ENCODE measurements around the gene ITPR1.

ITPR1 gene

DNA sequence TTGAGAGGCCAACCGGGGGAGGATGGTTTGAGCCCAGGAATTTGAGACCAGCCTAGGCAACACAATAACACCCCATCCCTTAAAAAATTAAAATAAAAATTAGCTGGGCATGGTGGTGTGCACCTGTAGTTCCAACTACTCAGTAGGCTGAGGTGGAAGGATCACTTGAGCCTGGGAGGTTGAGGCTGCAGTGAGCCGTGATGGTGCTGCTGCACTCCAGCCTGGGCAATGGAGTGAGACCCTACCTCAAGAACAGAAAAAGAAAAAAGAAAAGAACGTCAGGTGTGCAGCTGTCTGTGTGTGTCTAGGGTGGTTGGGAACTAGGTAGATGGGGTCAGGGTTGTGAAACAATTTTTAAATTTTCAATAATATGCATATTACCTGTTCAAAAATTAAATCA, 389.9 kb downstream of the ITPR1 start:
- TF ChIP-seq, protein P1, sequence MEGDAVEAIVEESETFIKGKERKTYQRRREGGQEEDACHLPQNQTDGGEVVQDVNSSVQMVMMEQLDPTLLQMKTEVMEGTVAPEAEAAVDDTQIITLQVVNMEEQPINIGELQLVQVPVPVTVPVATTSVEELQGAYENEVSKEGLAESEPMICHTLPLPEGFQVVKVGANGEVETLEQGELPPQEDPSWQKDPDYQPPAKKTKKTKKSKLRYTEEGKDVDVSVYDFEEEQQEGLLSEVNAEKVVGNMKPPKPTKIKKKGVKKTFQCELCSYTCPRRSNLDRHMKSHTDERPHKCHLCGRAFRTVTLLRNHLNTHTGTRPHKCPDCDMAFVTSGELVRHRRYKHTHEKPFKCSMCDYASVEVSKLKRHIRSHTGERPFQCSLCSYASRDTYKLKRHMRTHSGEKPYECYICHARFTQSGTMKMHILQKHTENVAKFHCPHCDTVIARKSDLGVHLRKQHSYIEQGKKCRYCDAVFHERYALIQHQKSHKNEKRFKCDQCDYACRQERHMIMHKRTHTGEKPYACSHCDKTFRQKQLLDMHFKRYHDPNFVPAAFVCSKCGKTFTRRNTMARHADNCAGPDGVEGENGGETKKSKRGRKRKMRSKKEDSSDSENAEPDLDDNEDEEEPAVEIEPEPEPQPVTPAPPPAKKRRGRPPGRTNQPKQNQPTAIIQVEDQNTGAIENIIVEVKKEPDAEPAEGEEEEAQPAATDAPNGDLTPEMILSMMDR (IDR thresholded peaks at IDR 0.05; ENCODE audit: low read depth, low read length), result no peak
- DNase-seq (ENCODE audit: extremely low read depth, low read depth), result no peak

DNA sequence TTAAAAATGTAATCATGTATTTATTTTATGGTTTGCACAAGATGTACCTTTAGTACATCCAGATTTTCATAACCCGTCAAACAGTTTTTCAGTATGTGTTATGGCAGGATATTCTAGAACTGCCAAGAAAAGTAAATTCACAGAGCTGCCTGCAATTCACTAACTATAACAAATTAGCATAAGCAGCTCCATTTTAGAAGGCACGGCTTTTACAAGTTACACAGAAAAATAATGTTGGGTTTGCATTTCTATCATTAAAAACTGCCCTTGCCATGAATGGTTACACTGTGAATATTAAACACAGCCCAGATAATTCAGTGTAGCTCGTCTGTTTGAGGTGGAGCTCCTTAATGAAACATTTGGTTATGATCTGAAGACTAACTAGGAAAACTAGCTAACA, 391.7 kb downstream of the ITPR1 start:
- no peak for DNase-seq (ENCODE audit: extremely low read depth, low read depth)
- TF ChIP-seq, protein P1 (IDR thresholded peaks at IDR 0.05; ENCODE audit: low read depth, low read length), result no peak

DNA sequence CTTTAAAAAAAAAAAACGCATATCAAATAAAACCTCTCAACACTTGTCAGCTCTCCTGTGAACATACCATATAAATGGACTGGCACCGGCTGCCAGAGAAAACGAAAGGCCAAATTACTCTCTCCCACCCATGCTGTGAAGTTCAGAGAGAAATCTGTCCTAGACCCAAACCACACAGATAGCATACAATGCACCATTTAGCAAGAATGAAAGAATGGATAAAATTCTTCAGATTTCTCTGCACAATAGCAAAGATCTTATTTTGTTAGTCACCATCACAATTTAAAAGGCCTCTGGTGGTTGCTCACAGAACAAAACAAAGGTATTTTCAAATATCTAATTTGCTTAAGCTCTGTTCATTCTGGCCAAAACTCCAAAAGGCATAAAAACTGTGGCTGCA, 392.2 kb downstream of the ITPR1 start:
- DNase-seq (ENCODE audit: extremely low read depth, low read depth), result no peak
- TF ChIP-seq, protein P1 (IDR thresholded peaks at IDR 0.05; ENCODE audit: low read depth, low read length), result no peak

DNA sequence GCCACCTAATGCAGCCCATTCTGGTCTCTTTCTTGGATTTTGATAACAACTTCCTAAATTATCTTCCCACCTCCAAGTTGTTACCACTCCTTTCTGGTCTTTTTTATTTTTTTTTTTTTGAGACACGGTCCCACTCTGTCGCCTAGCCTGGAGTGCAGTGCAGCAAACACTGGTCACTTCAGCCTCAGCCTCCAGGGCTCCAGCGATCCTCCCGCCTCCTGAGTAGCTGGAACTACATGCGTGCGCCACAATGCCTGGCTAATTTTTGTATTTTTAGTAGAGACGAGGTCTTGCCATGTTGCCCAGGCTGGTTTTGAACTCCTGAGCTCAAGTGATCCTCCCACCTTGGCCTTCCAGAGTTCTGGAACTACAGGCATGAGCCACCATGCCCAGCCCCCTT, 393.3 kb downstream of the ITPR1 start:
- no peak for DNase-seq (ENCODE audit: extremely low read depth, low read depth)
- TF ChIP-seq, protein P1 (IDR thresholded peaks at IDR 0.05; ENCODE audit: low read depth, low read length), result no peak

DNA sequence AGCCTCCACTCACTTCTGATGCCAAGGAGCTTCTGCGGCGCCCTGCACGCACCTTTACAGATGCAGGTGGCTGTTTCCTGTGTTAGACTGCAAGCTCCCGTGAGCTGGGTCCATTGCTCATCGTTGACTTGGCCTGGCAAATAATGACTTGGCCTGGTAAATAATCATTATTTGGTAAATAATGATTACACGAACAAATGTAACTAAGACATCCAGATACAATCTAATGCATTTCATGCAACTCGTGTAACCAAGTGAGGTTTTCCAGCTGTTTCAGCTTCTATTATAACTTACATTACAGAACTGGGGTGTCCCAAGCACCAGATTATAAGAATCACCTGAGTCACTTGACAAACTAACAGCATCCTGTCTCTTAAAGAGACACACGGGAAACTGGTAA, 394.0 kb downstream of the ITPR1 start:
- TF ChIP-seq, protein P1 (IDR thresholded peaks at IDR 0.05; ENCODE audit: low read depth, low read length), result no peak
- DNase-seq (ENCODE audit: extremely low read depth, low read depth), result no peak

DNA sequence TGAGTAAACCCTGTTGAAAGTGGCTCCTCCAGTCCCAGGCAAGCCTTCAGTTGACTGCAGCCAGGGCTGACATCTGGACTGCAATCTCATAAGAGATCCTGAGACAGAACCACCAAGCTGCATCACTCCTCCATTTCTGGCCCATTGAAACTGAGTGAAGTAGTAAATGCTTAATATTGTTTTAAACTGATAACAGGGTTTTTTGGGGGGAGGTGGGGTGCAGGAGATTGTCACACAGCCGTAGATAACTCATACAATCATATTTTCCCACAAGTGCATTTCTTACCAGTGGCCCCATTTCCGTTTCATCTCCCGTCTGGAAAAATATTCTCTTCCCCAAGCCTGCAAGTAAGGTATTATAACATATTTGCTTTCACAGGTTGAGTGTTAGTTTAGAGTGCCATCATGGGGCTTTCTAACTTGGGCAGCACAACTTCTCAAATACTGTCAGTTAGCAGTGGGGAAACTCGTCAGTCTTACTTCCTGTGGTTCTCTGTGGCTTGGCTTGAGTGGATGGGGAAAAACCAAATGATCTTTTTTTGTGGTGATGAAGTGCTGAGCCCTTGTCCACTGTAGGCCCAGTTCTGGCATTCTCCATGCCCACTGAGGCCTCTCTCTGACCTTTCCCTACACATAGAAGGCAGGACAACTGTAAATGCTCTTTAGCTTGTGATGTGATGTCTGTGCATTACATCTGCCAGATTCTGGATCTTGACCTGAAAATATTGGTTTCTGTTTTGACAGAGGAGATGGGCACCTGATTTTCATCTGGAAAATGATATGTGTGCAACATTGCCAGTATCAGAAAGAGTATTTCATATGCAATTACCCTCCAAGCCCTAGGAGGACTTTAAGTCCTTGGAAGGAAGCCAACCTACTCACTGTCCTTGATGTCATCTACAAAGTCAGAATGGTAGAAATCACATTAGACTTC, 396.0 kb downstream of the ITPR1 start:
- TF ChIP-seq, protein P1 (IDR thresholded peaks at IDR 0.05; ENCODE audit: low read depth, low read length), result no peak
- DNase-seq (ENCODE audit: extremely low read depth, low read depth), result no peak

DNA sequence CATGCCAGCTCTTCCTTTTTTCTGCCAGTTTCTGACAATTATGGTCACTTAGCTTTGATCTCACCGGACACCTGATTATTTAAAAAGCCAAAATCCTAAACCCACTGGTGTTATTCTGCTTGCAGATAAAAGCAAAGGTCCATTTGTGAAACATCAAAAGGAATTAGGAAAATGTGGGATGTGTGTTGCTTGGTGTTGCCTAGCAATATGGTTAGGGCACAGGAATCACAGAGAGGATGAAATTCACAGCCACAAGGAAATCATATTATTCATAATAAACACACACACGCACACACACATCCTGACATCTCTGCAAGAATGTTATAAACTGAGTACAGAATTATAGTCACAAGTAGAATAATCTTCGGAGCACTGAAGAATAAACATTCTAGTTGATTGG, 396.7 kb downstream of the ITPR1 start:
- no peak for DNase-seq (ENCODE audit: extremely low read depth, low read depth)
- TF ChIP-seq, protein P1 (IDR thresholded peaks at IDR 0.05; ENCODE audit: low read depth, low read length), result no peak
